IMR-90 (cell line): ENCODE data around the gene ZC2HC1B. TPM values are rescaled to one million over a fixed set of nuclear protein-coding genes. Genes with fewer than 3 reads are reported as not detected.

Experiments used
- ATAC-seq: fragments of 200-7000 bp; cut with Tn5 transposase; 2 replicates; pipeline ENCODE4 v1.9.1; 2020; ENCODE audit warnings: low read depth, mild to moderate bottlenecking, moderate library complexity
- BruUV-seq: library from RNA; stranded (reverse); fragments of 400-500 nt; replicated peaks from 2 replicates; lab custom pipeline; 2021; lab: Mats Ljungman, UMichigan
- CTCF ChIA-PET: fragments of 300-600 bp; formaldehyde crosslinking; extraction: SDS; loops from one replicate; lab custom pipeline; 2021; ENCODE audit warnings: antibody characterized with exemption; lab: Yijun Ruan, JAX
- POLR2A ChIA-PET: fragments of 300-600 bp; sonication (Branson Sonifier 250); formaldehyde crosslinking; loops from one replicate; lab custom pipeline; 2022; ENCODE audit warnings: antibody characterized with exemption; ENCODE audit not compliant: unreplicated experiment; lab: Charles Lee
- DNase-seq: peaks from one replicate; pipeline ENCODE4 v3.0.0; 2013
- H2AFZ ChIP-seq: replicated peaks from 2 replicates; pipeline ENCODE3; 2013; ENCODE audit warnings: low read length, mild to moderate bottlenecking; ENCODE audit not compliant: poor library complexity
- H2AK5ac ChIP-seq: 2 replicates; pipeline ENCODE4 v1.6.1; 2013; ENCODE audit warnings: low read depth, low read length, inconsistent platforms
- H2AK9ac ChIP-seq: replicated peaks from 2 replicates; pipeline ENCODE3; 2013; ENCODE audit warnings: mild to moderate bottlenecking, low read depth, low read length, moderate library complexity; ENCODE audit not compliant: poor library complexity
- H2BK120ac ChIP-seq: 2 replicates; pipeline ENCODE4 v1.6.1; 2013; ENCODE audit warnings: low read depth, low read length, inconsistent platforms
- H2BK15ac ChIP-seq: 3 replicates; pipeline ENCODE4 v1.6.1; 2013; ENCODE audit warnings: low read depth, low read length, inconsistent platforms
- H2BK20ac ChIP-seq: 2 replicates; pipeline ENCODE4 v1.6.1; 2013; ENCODE audit warnings: low read depth, mild to moderate bottlenecking, inconsistent platforms, low read length, moderate library complexity
- H2BK5ac ChIP-seq: 2 replicates; pipeline ENCODE4 v1.6.1; 2013; ENCODE audit warnings: mild to moderate bottlenecking, low read depth, low read length, inconsistent platforms; ENCODE audit not compliant: poor library complexity, severe bottlenecking
- H3K14ac ChIP-seq: replicated peaks from 2 replicates; pipeline ENCODE4 v1.6.1; 2013; ENCODE audit warnings: low read depth, low read length, inconsistent platforms
- H3K18ac ChIP-seq: 2 replicates; pipeline ENCODE4 v1.6.1; 2013; ENCODE audit warnings: low read depth, low read length, control low read depth
- H3K23ac ChIP-seq: 2 replicates; pipeline ENCODE4 v1.6.1; 2013; ENCODE audit warnings: low read depth, low read length, inconsistent platforms
- H3K27ac ChIP-seq: 2 replicates; pipeline ENCODE4 v1.5.1; 2013; ENCODE audit warnings: mild to moderate bottlenecking, control low read depth, low read length; ENCODE audit not compliant: insufficient read depth
- H3K27me3 ChIP-seq: 2 replicates; pipeline ENCODE4 v1.6.1; 2013; ENCODE audit warnings: low read length; ENCODE audit not compliant: control insufficient read depth, insufficient read depth
- H3K36me3 ChIP-seq: 2 replicates; pipeline ENCODE4 v1.6.1; 2013; ENCODE audit warnings: low read length, mixed read lengths; ENCODE audit not compliant: control insufficient read depth, insufficient read depth
- H3K4ac ChIP-seq: 2 replicates; pipeline ENCODE4 v1.6.1; 2013; ENCODE audit warnings: low read depth, low read length, inconsistent platforms
- H3K4me1 ChIP-seq: 2 replicates; pipeline ENCODE4 v1.6.1; 2013; ENCODE audit warnings: low read length, mixed read lengths; ENCODE audit not compliant: control insufficient read depth, insufficient read depth
- H3K4me2 ChIP-seq: 2 replicates; pipeline ENCODE4 v1.6.1; 2013; ENCODE audit warnings: low read depth, mild to moderate bottlenecking, control low read depth, low read length, moderate library complexity
- H3K4me3 ChIP-seq: 2 replicates; pipeline ENCODE4 v1.5.1; 2013; ENCODE audit warnings: low read depth, mild to moderate bottlenecking, control low read depth, low read length, moderate library complexity; ENCODE audit not compliant: insufficient read depth
- H3K56ac ChIP-seq: 2 replicates; pipeline ENCODE4 v1.6.1; 2013; ENCODE audit warnings: low read length, inconsistent platforms; ENCODE audit not compliant: insufficient read depth; ENCODE audit errors: extremely low read depth
- H3K79me1 ChIP-seq, 2 experiments: 2 replicates each; pipeline ENCODE4 v1.6.1; 2013; ENCODE audit warnings: low read length in 2 of 2, inconsistent platforms in 1 of 2, low read depth in 1 of 2
- H3K9ac ChIP-seq: 2 replicates; pipeline ENCODE4 v1.6.1; 2013; ENCODE audit warnings: low read depth, low read length, control low read depth
- H3K9me1 ChIP-seq: 2 replicates; pipeline ENCODE4 v1.6.1; 2013; ENCODE audit warnings: low read length, inconsistent platforms; ENCODE audit not compliant: insufficient read depth
- H3K9me3 ChIP-seq: 2 replicates; pipeline ENCODE4 v1.6.1; 2013; ENCODE audit warnings: low read length; ENCODE audit not compliant: control insufficient read depth, insufficient read depth
- H4K20me1 ChIP-seq: 2 replicates; pipeline ENCODE4 v1.6.1; 2013; ENCODE audit warnings: low read length, inconsistent platforms; ENCODE audit not compliant: insufficient read depth
- H4K5ac ChIP-seq: 2 replicates; pipeline ENCODE4 v1.6.1; 2013; ENCODE audit warnings: mild to moderate bottlenecking, low read depth, low read length, control low read depth
- H4K8ac ChIP-seq, 2 experiments: 2 replicates each; pipeline ENCODE4 v1.6.1; 2013; ENCODE audit warnings: low read depth in 2 of 2, low read length in 2 of 2, control low read depth in 1 of 2, inconsistent platforms in 1 of 2
- H4K91ac ChIP-seq: 2 replicates; pipeline ENCODE4 v1.6.1; 2013; ENCODE audit warnings: low read depth, low read length, inconsistent platforms; ENCODE audit not compliant: insufficient read depth
- BHLHE40 ChIP-seq: fragments of 150-350 bp; IDR thresholded peaks from 2 replicates; pipeline ENCODE4 v1.6.1; 2016; ENCODE audit warnings: mild to moderate bottlenecking, low read depth, low read length
- CEBPB ChIP-seq: IDR thresholded peaks from 2 replicates; pipeline ENCODE4 v1.6.1; 2012; ENCODE audit warnings: low read depth, low read length, improper control_type of control experiment
- MAZ ChIP-seq: IDR thresholded peaks from 2 replicates; pipeline ENCODE4 v1.6.1; 2012; ENCODE audit warnings: low read depth, mild to moderate bottlenecking, low read length, improper control_type of control experiment, moderate library complexity, borderline replicate concordance
- MXI1 ChIP-seq: IDR thresholded peaks from 2 replicates; pipeline ENCODE4 v1.6.1; 2012; ENCODE audit warnings: low read depth, mild to moderate bottlenecking, low read length, moderate library complexity, borderline replicate concordance
- RCOR1 ChIP-seq: IDR thresholded peaks from 2 replicates; pipeline ENCODE4 v1.6.1; 2012; ENCODE audit warnings: mild to moderate bottlenecking, low read length, improper control_type of control experiment; ENCODE audit not compliant: insufficient replicate concordance
- WGBS, 2 experiments: methylation state at CpG; one replicate each; pipeline versions ENCODE4 v1.1.5 to v1.1.7; 2013; ENCODE audit warnings: missing lambda C conversion rate in 2 of 2; ENCODE audit not compliant: insufficient read length in 1 of 2; ENCODE audit errors: extremely low coverage in 2 of 2; 5-methylcytosine and 5-hydroxymethylcytosine counted together
- dilution Hi-C: fragments of 300-500 bp; cut with HindIII; formaldehyde crosslinking; loops from one replicate; pipeline ENCODE4 v1.14.3; 2018; ENCODE audit warnings: low sequenced_read_pairs; ENCODE audit not compliant: unreplicated experiment
- in situ Hi-C: fragments of 300-500 bp; cut with MboI; formaldehyde crosslinking; loops from 3 replicates; pipeline ENCODE4 v1.14.3; 2019; ENCODE audit warnings: low sequenced_read_pairs, inconsistent platforms, mixed read lengths
- intact Hi-C: fragments of 100-400 bp; cut with micrococcal nuclease; formaldehyde crosslinking; loops from 2 replicates; pipeline ENCODE4 v1.10.0; 2022
- polyA plus RNA-seq, 3 experiments: library from polyadenylated mRNA; depleted of rRNA; stranded (reverse); fragments of >200 nt; gene quantifications; 2 replicates each; pipeline ENCODE4 v1.2.3, GENCODE V29; 2012; ENCODE audit warnings: low replicate concordance in 1 of 3
- total RNA-seq: library from RNA; depleted of rRNA; stranded (reverse); fragments of >200 nt; gene quantifications from 2 replicates; pipeline ENCODE4 v1.2.3, GENCODE V29; 2012

ZC2HC1B gene
- total and polyA plus RNA-seq, 2 of the 4 experiments (the other 2 are of a cell fraction), result not detected

- POLR2A ChIA-PET, result no interaction called here
Observed at GRCh38 chr6:143967706-143968376, 103.6 kb downstream of the ZC2HC1B start.

More at GRCh38 chr6:143967706-143968376, 103.6 kb downstream of the ZC2HC1B start:
- Histone ChIP-seq H3K4me2 (no peak overlapping the region), H2BK120ac (no peak overlapping the region), H3K56ac (no peak overlapping the region), H3K27me3 (peaks cover 5% of the 10 kb centered on the region), H3K4me1 (peaks cover 4% of the 10 kb centered on the region), H3K9ac (no peak overlapping the region), H3K9me3 (no peaks in the 10 kb centered on the region), H4K5ac (no peak overlapping the region), H3K4me3 (no peak overlapping the region), H2AK5ac (no peak overlapping the region), H3K36me3 (peaks cover 8% of the 10 kb centered on the region), H4K20me1 (peaks cover 9% of the 10 kb centered on the region; the same call in 1 of the 2 replicates), H4K8ac (no peak overlapping the region), H3K9me1 (peaks cover 6% of the 10 kb centered on the region), H4K91ac (no peak overlapping the region), H2BK20ac (no peak overlapping the region), H3K14ac (no peak overlapping the region), H3K23ac (no peak overlapping the region), H2AK9ac (no peak overlapping the region), H2BK15ac (no peak overlapping the region), H2AFZ (no peak overlapping the region), H3K4ac (no peak overlapping the region), H2BK5ac (no peak overlapping the region), H3K27ac (no peak overlapping the region), H3K79me1 (peaks cover 0 to 17% of the 10 kb centered on the region in 2 experiments; a peak in 1 of 4 replicates), H3K18ac (no peak overlapping the region)
- no peak for TF ChIP-seq RCOR1
- TF ChIP-seq BHLHE40, result no peak
- TF ChIP-seq MAZ, result no peak
- no peak for TF ChIP-seq MXI1
- peak; percentile 13; the same call in 1 of the 2 replicates for TF ChIP-seq CEBPB
- in situ Hi-C loops (no loop called here), dilution Hi-C loops (no loop called here), intact Hi-C loops (no loop called here)
- ATAC-seq, result peak; percentile 22; the same call in 1 of the 2 replicates
- no CpG with 5 or more reads among the region's 5 CpGs for WGBS, 2 experiments
- CTCF ChIA-PET, result no interaction called here
- no TSS peak for BruUV-seq
- peak; percentile 58 for DNase-seq
